ENCODE data around the gene JOSD1.

- TF ChIP-seq CTCF (conservative IDR thresholded peaks at IDR 0.05 in 1 of 2, IDR thresholded peaks at IDR 0.05 in 1 of 2; ENCODE audit: low read depth in 1 of 2, low read length in 2 of 2) (no peak), EZH2 (IDR thresholded peaks at IDR 0.05; ENCODE audit: low read length, missing control alignments) (no peak)
Measured at GRCh38 chr22:38735126-38735464, 34.4 kb upstream of the JOSD1 start.
